NCI-H460 (cell line): ENCODE measurements around the gene OR2M5. TPM values are rescaled to one million over a fixed set of nuclear protein-coding genes. Genes with fewer than 3 reads are reported as not detected.

ENCODE experiments used
- total RNA-seq: library from RNA; depleted of rRNA; stranded (reverse); fragments of >200 nt; shearing (Covaris generic); gene quantifications from 2 replicates; pipeline ENCODE4 v1.2.3, GENCODE V29; 2014; rRNA removed

Gene OR2M5
- total RNA-seq, 1 experiment from 2014 or later = not detected

Other genes with a start within 250 kb of the OR2M5 start
- not detected in 2 replicates for gene OR2W3, start 249.6 kb upstream of the OR2M5 start, total RNA-seq
- not detected in 2 replicates for gene OR2T8, start 224.9 kb upstream of the OR2M5 start, total RNA-seq
- gene OR2AJ1, start 220.3 kb upstream of the OR2M5 start, total RNA-seq = not detected in 2 replicates
- not detected in 2 replicates for gene OR2L8, start 196.3 kb upstream of the OR2M5 start, total RNA-seq
- gene OR2AK2, start 179.9 kb upstream of the OR2M5 start, total RNA-seq = not detected in 2 replicates
- not detected in 2 replicates for gene OR2L5, start 131.5 kb upstream of the OR2M5 start, total RNA-seq
- not detected in 2 replicates for gene OR2L2, start 115.1 kb upstream of the OR2M5 start, total RNA-seq
- gene OR2L3, start 98.3 kb upstream of the OR2M5 start, total RNA-seq = not detected in 2 replicates
- gene OR2L13, start 50.0 kb upstream of the OR2M5 start, total RNA-seq = not detected in 2 replicates
- gene OR2M2, start 29.7 kb downstream of the OR2M5 start, total RNA-seq = not detected in 2 replicates
- gene OR2M3, start 52.1 kb downstream of the OR2M5 start, total RNA-seq = not detected in 2 replicates
- gene OR2M4, start 86.3 kb downstream of the OR2M5 start, total RNA-seq = not detected in 2 replicates
- gene OR2T33, start 132.8 kb downstream of the OR2M5 start, total RNA-seq = not detected in 2 replicates
- gene OR2T12, start 158.3 kb downstream of the OR2M5 start, total RNA-seq = not detected in 2 replicates
- gene OR2M7, start 179.4 kb downstream of the OR2M5 start, total RNA-seq = not detected in 2 replicates
- gene OR14C36, start 203.6 kb downstream of the OR2M5 start, total RNA-seq = not detected in 2 replicates
- gene OR2T4, start 216.5 kb downstream of the OR2M5 start, total RNA-seq = not detected in 2 replicates
- gene OR2T6, start 230.6 kb downstream of the OR2M5 start, total RNA-seq = not detected in 2 replicates